Glomerular visceral epithelial cell (primary cell): ENCODE results near the gene CAST.
A peak's percentile ranks its signal among the peaks of the same experiment; 100 is the strongest.

Source experiments
- DNase-seq: peaks from one replicate; pipeline ENCODE4 v3.0.0-alpha.2; 2016; ENCODE audit errors: extremely low spot score

Gene CAST

DNA sequence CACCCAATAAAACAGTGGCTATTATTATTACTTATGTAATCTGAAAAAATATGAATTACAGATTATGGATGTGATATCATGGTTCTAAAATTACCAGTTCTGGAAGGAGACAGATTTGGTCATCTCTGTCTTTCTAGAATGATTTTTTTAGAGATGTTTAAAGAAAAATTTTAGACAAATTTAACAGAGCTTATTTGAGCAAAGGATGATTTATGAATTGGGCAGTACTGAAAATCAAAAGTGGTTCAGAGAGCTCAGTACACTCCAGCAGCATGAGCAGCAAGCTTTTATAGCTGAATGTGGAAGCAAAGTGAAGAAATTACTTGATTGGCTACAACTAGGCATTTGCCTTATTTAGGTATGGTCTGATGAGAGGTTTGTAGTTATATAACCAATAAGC is 11.0 kb downstream of the CAST start:
- DNase-seq: no peak

DNA sequence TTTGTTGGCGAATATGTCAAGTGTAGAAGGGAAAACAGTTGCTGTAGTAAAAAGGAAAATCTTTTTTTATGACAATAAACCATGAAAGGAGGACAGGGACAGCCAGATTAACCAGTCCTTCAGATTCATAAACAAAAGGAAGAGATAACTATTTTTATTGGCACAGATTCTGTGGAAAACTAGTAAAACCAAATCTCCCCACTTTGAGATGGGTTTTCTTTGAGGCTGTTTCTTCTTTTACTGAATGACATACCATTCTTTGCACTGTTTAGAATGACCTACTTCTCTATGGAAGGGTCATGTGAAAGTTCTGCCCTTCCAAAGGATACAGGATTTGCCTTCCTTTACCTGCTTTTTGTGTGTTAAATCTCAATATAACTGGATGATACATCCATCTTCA is 13.7 kb downstream of the CAST start:
- DNase-seq: no peak

DNA sequence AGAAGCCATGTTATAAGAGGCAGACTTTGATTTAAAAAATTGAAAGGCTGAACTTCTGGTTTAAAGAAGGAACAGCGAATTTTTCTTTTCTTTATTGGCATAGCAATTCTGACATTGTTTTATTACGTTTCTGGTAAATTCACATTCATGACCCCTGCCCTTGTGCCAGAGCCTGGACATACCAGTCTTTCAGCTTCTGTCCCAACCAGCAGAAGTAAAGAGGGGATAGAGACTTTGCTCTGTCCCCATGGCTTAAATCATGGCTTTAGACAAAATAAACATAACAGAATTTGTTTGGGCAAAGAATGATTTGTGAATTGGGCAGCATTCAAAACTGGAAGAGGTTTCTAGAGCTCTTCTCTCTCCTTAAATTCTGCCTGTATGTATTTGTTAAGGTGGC is 15.3 kb downstream of the CAST start:
- no peak for DNase-seq

DNA sequence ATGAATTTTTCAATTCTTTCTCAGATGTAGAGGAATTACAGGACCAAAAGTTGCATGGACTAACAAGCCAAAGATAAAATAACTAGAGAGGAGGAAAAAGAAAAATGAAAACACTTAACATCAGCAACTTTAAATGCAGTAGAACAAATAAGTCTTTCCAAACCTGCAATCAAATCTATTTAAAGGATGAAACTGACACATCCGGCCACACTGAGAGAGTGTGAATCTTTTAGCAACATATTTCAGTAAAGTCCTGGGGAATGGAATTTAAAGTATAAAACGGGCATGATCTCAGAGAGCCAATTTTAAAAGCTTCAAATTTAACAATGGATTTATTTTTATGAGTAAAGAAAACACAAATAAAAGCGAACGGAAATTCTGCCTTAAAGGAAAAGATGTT is 17.1 kb downstream of the CAST start:
- DNase-seq: no peak

DNA sequence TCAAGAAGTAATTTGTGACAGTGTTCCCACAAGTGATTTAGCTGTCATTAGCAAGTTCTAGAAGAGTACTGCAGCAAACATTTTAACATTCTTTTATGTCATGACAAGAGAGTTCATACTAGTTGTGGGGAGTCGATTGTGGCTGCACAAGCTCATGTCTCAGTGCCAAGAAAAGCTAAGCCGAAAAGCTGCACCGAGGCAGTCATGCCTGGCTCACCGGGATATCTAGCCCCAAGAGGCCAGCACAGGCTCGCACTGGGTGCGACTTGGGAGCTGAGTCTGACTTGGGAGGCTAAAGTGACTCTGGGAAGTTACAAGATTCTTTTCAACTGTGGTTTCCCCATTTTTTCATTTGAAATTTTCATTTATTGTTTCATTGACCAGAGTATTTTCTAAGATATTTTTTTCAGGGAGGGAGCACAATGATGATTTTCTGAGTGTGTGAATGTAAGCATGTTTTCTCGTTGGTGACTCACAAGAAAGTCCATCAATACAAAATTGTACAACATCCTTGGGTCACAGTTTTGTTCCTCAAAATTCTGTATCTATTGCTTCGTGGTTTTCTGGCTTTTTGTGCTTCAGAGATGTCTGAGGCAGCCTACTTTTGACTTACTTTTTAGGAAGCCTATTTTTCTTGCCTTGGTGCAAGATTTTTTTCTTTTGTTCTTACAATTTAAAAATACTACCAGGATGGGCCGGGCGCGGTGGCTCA is 18.7 kb downstream of the CAST start:
- no peak for DNase-seq

DNA sequence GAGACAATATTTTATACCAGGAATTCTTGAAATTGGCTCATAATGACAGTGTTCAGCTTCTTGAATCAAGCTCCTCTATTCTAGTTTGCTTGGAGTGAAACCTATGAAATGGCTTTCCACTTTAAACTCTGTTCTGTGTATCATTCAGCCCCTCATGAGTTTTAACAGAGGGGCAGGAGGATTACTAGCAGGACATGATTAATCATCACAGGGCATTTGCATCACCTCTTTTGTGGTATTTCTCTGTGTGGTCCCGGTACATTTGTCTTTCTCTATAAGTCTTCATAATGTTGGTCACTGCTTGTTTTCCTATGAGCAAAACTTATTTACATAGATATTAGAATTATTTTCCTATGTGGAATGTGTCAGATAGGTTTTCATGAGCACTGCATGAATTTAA is 21.2 kb downstream of the CAST start:
- no peak for DNase-seq

DNA sequence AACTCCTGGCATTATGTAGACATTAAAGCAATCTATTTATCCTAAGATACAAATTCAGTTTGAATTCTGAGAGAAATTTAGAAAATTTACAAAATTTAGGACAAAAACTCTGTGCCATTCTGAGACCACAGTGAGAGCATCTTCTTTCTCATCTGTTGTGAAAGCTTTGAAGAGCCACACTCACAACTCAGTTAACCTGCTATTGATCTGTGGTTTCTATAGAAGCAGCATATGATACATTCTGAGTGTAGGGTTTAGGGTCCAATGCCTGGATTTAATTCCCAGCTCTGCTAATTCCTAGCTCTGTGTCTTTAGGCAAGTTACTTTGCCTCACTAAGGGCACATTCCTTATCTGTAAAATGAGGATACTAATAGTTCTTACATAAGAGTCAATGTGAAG is 21.6 kb downstream of the CAST start:
- no peak for DNase-seq

DNA sequence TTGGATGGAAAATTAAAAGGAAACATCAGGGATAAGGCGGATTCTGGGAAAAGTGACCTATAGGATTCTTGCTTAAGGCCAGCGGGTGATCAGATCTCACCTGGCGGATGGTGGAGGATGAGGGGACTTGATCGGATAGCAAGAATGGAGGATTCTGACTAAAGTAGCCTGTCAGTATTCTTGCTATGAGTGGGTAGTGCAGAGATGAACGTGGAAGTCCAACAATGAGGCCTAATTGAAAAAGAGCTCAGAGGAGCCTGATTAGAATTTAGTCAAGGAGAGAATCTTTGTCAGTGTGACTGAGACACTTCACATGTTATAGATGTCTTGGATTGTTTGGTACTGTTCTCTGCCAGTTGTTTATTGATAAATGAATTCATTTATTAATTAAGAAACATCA is 24.9 kb downstream of the CAST start:
- DNase-seq: no peak

DNA sequence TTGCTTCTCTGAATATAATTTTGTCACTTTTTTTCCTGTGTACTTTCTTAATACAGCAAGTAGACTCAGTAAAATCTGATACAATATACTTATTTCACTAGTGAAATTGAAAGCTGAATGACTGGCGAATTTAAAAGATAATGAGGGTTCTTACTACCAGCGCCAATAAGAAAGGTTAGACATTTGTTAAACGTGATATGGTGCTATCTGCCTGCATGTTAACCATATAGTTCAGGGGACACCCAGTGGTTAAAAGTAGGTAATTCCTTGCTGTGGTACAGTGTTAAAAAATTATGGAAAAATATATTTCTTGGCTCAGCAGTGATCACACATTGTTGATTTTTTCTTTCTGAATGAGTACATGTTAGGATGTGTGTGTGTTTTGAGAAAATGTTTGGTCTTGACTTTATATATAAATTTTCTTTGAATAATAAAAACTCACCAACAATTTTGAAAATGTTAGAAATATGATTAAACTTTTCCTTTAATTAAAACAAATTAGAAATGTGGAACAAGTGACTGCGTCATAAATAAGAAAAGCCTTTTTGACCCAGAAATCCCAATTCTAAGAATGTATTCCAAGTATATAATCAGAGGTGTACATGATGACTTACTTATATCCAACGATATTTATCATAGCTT is 25.8 kb downstream of the CAST start:
- peak; percentile 60 for DNase-seq

DNA sequence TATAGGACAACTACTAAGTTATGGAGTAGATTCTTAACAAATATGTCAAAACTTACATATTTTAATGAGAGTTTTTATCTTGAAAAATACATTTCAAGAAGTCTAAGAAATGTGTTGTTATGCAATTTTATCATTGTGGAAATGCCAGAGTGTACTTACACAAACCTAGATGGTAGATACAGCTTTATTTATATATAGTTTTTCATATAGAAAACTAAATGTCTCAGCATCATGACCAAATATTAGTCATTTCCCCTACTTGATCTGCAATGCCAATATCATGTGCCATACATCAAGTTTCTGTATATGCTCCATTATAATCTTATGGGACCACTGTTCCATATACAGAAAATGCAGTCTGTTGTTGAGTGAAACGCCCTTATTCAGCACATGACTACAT is 28.7 kb downstream of the CAST start:
- no peak for DNase-seq

DNA sequence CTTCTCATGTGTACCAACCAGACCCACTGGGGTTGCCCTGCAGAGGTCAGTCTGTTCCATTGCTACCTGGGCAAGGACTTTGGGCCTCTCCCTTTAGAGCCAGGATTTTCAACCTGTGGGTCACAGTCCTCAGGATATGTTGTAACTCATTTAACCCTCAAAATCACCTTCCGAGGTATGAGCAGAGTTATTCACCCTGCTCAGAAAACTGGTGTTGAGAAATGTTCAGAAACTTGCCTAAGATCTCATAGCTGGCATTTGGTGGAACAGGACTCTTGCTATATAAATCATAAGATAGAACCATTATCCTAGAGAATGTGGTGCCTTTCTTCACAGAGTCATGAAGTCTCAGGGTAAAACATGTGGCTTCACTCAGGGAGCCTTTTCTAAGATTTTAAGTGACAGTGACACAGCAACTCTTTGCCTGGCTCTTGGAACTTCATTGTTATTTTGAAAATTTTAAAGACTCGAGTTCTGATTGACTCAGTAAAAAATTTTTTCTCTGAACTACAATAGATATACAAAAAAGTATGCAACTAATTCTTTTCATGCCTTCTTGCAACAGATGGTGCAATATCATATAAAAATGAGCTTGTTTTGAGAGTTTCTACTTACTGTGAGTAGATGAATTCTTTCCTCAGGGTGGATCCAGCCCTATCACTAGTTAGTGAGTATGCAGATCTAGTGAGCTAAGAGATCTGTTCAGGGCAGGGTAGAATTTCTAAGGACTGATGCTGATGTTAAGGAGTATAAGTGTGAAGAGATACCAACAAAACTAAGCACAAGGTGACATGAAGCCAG is 29.5 kb downstream of the CAST start:
- DNase-seq: no peak

DNA sequence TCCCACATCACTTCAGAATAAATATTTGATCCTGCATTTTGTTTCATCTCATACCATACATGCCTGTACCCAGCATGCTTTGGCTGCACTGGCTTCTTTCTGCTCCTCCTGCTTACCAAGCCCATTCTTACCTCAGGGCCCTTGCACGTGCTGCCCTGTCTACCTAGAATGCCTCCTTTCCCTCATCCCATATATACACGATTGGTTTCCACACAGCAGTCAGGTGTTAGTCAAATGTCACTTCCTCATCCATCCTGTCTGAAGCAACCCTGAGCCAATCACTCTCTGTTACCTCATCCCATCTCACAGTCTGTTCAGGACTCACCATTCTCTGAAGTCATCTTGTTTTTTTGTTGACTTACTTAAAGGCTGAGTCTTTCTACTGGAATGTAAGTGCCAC is 30.3 kb downstream of the CAST start:
- no peak for DNase-seq

DNA sequence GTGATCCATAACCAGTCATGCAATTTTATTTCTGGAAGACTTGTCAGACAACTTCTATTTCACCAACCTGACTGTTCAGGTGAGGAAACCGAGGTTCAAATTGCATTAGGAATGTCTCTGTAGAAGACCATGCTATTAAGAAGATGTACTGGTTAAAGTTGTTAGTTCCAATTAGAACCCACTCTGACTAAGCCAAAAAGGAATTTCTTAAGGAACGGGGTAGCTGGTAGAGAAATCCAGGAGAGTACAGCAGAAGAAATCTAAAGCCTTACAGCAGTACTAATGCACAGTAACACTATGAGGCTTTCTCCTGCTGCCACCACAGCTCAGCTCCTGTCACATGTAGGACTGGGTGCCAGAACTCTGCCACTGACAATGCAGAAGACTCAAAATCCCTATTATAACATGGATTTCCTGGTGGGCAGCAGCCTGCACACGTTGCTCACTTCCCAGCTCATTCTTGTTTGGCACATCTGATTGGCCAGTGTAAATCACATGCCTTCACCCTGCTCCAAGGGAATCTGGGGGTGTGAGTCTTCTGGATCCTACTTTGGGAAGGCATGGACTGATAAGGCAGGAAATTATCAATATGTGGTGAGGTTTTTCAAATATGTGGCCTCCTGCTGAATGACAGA is 37.1 kb downstream of the CAST start:
- DNase-seq: no peak

DNA sequence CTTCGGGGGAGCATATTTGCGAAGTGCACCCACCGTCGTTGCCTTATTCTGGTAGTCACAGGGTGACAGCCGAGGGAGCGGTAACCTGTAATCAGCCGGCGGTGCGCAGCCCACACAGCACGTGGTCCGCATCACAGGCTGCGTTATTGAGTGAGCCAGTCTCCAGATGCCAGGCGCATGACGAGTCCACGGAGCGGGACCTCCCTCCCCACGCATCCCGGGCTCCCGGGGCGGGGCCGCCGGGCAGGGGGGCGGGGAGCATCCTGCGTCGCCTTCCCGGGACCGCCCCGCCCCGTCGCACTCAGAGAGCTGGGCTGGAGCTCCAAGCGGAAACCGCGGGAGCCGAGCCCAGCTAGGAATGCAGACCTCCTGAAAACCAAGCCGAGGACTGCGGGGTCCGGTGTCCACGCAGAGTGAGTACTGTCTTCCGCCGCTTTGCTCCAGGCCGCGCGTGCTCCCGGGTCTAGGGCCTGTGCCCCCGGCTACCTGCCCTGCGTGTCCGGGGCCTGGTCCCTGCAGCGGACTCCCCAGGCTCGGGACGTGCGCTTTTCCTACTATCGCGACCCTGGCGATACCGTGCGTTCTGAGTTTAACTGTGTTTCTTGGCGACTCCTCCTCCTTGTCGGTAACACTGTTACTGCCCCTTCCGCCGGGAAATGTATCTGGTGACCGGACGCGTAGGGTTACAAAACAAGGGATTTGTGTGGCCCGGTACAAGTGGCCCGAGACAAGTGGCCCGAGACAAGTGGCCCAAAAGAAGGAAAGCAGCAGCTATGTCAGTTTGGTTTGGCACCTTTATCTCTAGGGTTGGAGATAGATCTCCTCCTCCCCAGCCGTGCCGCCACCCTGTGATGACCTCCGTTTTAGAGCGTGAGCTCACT is 40.6 kb downstream of the CAST start:
- DNase-seq: peak; percentile 97

DNA sequence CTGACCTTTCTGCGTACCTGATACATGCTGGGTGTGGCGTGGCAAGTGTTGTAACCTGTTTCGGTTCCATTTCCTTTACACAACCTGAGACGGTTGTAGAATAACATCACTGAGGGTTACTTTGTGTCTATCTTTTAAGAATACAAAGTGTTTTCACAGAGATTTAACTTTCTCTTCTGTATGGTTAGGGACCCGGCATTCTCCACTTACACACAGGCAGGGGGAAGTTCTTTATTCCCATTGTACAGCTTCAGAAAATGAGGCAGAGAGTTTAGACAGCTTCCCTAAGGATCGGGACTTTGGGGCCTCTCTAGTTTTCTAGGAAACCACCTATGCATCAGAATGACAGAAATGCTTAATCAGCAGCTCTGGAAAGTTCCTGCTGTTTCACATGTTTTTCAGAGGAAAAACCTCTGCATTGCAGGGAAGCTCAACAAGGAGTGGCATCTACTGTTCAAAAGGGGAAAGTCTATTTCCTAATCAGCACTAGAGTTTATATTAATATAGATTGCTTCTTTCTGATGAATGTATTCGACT is 41.3 kb downstream of the CAST start:
- no peak for DNase-seq

DNA sequence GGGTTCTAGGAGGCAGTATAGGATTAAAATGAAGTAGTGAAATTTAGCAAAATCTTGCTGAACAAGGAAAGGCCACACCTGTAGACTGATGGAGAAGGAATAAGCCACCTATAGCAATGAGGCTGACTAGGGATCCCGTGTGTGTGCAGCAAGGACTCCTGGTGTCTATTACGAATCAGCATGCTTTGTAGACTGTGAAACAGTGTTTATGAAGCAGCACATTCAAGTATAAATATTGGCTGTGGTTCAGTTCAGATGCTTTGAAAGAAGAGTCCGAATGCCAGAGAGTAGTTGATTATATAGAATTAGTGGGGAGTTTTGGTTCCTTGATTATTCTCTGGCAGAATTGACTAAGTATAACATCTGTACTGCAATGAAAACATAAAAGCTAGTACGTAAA is 41.8 kb downstream of the CAST start:
- no peak for DNase-seq

DNA sequence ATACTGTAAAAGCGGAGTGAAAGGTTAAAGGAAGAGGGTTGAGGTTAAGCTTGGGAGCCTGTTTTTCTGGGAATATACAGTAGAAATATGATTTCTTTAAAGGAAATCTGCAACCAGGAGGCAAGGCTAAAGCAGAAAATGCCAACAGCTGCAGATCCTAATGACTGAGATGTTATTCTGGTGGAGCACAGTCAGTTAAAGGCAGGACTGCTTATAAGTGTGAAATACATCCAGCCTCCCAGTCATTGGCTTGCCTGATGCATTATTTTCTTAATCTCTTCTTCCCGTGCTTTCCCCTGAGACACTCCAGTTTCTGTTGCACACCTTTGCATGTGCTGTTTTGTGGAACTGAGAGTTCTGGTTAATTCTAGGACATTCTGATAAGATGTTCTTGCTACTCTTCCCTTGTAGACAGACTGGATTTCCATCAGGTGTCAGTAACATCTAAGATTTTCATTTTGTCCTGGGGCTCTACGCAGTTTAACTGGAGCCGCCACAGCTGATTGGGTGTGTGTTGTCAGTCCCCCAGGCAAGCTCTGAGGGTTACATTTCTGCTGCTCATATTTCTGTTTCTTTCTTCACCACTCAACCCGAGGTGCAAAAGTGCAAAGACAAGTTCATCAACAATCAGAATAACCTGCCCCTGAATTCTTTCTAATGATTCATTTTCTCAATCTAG is 44.4 kb downstream of the CAST start:
- DNase-seq: no peak

DNA sequence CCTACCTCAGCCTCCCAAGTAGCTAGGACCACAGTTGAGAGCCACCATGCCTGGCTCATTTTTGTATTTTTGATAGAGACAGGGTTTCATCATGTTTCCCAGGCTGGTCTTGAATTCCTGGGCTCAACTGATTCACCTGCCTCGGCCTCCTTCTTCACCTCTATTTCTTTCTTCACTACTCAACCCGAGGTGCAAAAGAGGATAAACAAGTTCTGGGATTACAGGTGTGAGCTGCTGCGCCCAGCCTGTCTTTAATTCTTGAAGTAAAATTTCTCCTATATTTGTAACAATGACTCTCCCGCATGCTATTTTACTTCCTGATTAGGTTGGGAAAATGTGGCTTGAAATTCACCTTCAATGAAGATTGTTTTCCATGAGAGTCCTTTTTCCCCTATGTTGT is 46.4 kb downstream of the CAST start:
- no peak for DNase-seq

DNA sequence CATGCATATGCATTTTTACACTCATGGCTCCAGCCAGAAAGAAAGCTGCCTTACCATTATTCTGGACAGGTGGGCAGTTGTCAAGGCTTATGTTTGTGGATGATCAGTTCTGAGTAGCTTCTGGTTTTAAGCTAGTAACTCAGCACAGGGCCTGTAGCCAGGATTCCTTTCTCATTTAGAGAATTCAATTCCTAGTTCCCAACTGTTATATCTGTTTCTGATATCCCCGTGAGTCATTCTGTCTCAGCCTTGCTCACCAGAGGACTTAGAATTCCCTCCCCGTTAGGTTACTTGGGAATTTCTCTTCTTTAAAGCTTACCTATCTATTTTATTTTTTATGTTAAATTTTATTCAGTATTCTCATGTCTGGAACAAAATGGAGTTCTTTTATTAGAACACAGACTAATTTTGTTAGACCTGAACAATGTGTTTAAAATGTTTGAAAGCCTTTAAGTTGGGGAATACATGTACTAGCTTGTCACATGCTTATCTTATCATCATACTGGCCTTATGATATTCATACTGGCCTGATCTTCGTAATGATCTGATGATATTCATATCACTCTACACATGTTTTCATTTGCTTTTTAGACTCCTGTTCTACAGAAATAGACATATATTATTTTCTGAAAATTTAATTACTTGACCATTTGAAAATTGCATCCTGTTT is 47.1 kb downstream of the CAST start:
- DNase-seq: peak; percentile 53

DNA sequence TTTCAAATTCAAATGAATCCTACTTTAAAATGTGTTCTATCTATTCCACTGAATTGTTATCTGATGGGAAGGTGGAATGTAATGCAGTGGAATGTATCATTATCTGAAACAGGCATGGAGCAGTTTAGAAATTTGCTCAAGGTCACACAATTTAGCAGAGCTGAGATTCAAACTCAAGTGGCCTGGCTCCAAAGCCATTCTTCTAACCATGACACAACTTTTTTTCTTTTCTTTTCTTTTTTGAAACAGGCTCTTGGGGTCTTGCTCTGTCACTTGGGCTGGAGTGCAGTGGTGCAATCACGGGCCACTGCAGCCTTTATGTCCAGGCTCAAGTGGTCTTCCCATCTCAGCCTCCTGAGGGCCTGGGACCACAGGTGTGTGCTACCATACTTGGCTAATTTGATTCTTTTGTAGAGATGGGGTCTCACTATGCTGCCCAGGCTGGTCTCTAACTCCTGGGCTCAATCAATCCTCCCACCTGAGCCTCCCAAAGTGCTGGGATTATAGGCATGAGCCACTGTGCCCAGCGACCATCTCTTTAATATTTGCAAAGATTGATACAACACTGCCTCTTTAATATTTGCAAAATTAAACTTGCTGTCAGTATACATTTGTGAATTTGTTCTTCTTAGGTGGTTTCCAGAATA is 50.0 kb downstream of the CAST start:
- DNase-seq: no peak
